Endothelial cell of umbilical vein (primary cell): Measurements from ENCODE around the gene LTF. TPM values are rescaled to one million over a fixed set of nuclear protein-coding genes. Genes with fewer than 3 reads are reported as not detected.

Source experiments
- BruUV-seq: library from RNA; stranded (reverse); fragments of 400-500 nt; replicated peaks from 2 replicates; lab custom pipeline; 2021; lab: Mats Ljungman, UMichigan
- CTCF ChIA-PET: fragments of 300-600, 350-600 bp; sonication (Branson Sonifier 250); formaldehyde crosslinking; loops from one replicate; lab custom pipeline; 2021; ENCODE audit warnings: antibody characterized with exemption, inconsistent platforms; lab: Charles Lee
- POLR2A ChIA-PET: fragments of 300-600, 350-600 bp; sonication (Branson Sonifier 250); formaldehyde crosslinking; loops from one replicate; lab custom pipeline; 2021; ENCODE audit warnings: antibody characterized with exemption, inconsistent platforms; lab: Charles Lee
- DNase-seq: peaks from one replicate; pipeline ENCODE4 v3.0.0-alpha.2; 2011; ENCODE audit warnings: low read depth, low spot score
- FAIRE-seq: peaks from 2 replicates; lab custom pipeline; 2011; peaks lifted over from hg19 to GRCh38; lab: Jason Lieb, UNC
- H2AFZ ChIP-seq: 2 replicates; pipeline ENCODE4 v1.6.0; 2012; ENCODE audit warnings: low read depth, low read length, control low read depth, inconsistent platforms
- H3K27ac ChIP-seq: 2 replicates; pipeline ENCODE4 v1.5.1; 2011; ENCODE audit warnings: low read depth, mild to moderate bottlenecking, control low read depth, low read length, moderate library complexity; ENCODE audit not compliant: insufficient read depth
- H3K27me3 ChIP-seq, 2 experiments: 2 replicates each; pipeline versions ENCODE4 v1.6.0 to v1.6.1; 2011; ENCODE audit warnings: low read length in 2 of 2, mixed read lengths in 1 of 2; ENCODE audit not compliant: control insufficient read depth in 2 of 2, insufficient read depth in 2 of 2
- H3K36me3 ChIP-seq, 2 experiments: 2 replicates in 1 of 2; 3 replicates in 1 of 2; pipeline ENCODE4 v1.5.1; 2011; ENCODE audit warnings: low read length in 2 of 2, mild to moderate bottlenecking in 1 of 2, moderate library complexity in 1 of 2; ENCODE audit not compliant: control insufficient read depth in 2 of 2, insufficient read depth in 2 of 2; ENCODE audit errors: extremely low read depth in 1 of 2
- H3K4me1 ChIP-seq: 3 replicates; pipeline ENCODE4 v1.5.1; 2011; ENCODE audit warnings: mild to moderate bottlenecking, low read length; ENCODE audit not compliant: control insufficient read depth, insufficient read depth; ENCODE audit errors: extremely low read depth
- H3K4me2 ChIP-seq: 2 replicates; pipeline ENCODE4 v1.6.1; 2011; ENCODE audit warnings: low read length, control low read depth, mixed read lengths; ENCODE audit not compliant: insufficient read depth
- H3K4me3 ChIP-seq, 3 experiments: fragments of 200-600 bp in 1 of 3; sonication (generic), shearing (Covaris generic) in 1 of 3; replicated peaks in 1 of 3; 2 replicates each; pipeline ENCODE4 v1.5.1; 2011 to 2016; ENCODE audit warnings: control low read depth in 3 of 3, low read length in 3 of 3, mild to moderate bottlenecking in 2 of 3, inconsistent platforms in 1 of 3, low read depth in 1 of 3, moderate library complexity in 1 of 3; ENCODE audit not compliant: insufficient read depth in 1 of 3
- H3K79me2 ChIP-seq: 2 replicates; pipeline ENCODE4 v1.6.0; 2012; ENCODE audit warnings: low read length, inconsistent platforms; ENCODE audit not compliant: control insufficient read depth, insufficient read depth
- H3K9ac ChIP-seq: replicated peaks from 2 replicates; pipeline ENCODE3; 2011; ENCODE audit warnings: low read length, control low read depth; ENCODE audit not compliant: insufficient read depth; ENCODE audit errors: extremely low read depth
- H3K9me1 ChIP-seq: replicated peaks from 3 replicates; pipeline ENCODE4 v1.6.0; 2011; ENCODE audit warnings: mild to moderate bottlenecking, low read length; ENCODE audit not compliant: control insufficient read depth, insufficient read depth; ENCODE audit errors: extremely low read depth
- H3K9me3 ChIP-seq: replicated peaks from 2 replicates; pipeline ENCODE4 v1.5.1; 2012; ENCODE audit warnings: low read length, inconsistent platforms; ENCODE audit not compliant: control insufficient read depth, insufficient read depth
- H4K20me1 ChIP-seq: replicated peaks from 2 replicates; pipeline ENCODE3; 2011; ENCODE audit warnings: mild to moderate bottlenecking, low read length; ENCODE audit not compliant: control insufficient read depth, insufficient read depth; ENCODE audit errors: extremely low read depth
- CTCF ChIP-seq, 2 donors: IDR thresholded peaks; 1 replicate in 1 of 2; 2 replicates in 1 of 2; pipeline ENCODE4 v1.5.1; 2011; ENCODE audit warnings: low read length in 2 of 2, mild to moderate bottlenecking in 2 of 2, moderate library complexity in 2 of 2, control low read depth in 1 of 2, inconsistent platforms in 1 of 2, low read depth in 1 of 2; ENCODE audit not compliant: insufficient read depth in 1 of 2; ENCODE audit errors: extremely low read depth in 1 of 2
- FOS ChIP-seq: IDR thresholded peaks from 2 replicates; pipeline ENCODE4 v1.6.1; 2011; ENCODE audit warnings: mild to moderate bottlenecking, low read length, moderate library complexity, borderline replicate concordance; ENCODE audit not compliant: insufficient read depth
- GATA2 ChIP-seq: IDR thresholded peaks from 2 replicates; pipeline ENCODE4 v1.7.0; 2011; ENCODE audit warnings: low read depth, mild to moderate bottlenecking, moderate library complexity, mixed read lengths, low read length; ENCODE audit not compliant: insufficient read length, insufficient read depth
- JUN ChIP-seq: IDR thresholded peaks from 2 replicates; pipeline ENCODE4 v1.6.1; 2011; ENCODE audit warnings: borderline replicate concordance, low read depth; ENCODE audit not compliant: insufficient read length, insufficient read depth
- MAX ChIP-seq: IDR thresholded peaks from 2 replicates; pipeline ENCODE4 v1.6.1; 2011; ENCODE audit not compliant: insufficient read depth, insufficient read length
- MYC ChIP-seq: IDR thresholded peaks from one replicate; pipeline ENCODE4 v1.6.1; 2011; ENCODE audit warnings: mild to moderate bottlenecking, low read depth, low read length
- POLR2A ChIP-seq: IDR thresholded peaks from 2 replicates; pipeline ENCODE4 v1.6.1; 2012; ENCODE audit warnings: low read depth, mild to moderate bottlenecking, control low read depth, low read length
- POLR2AphosphoS5 ChIP-seq: IDR thresholded peaks from 2 replicates; pipeline ENCODE4 v1.6.1; 2012; ENCODE audit warnings: low read depth, mild to moderate bottlenecking, control low read depth, low read length, moderate library complexity; ENCODE audit not compliant: insufficient read depth
- dilution Hi-C: fragments of 300-500 bp; cut with MboI; formaldehyde crosslinking; loops from one replicate; pipeline ENCODE4 v1.15.0; 2019; ENCODE audit warnings: low sequenced_read_pairs; ENCODE audit not compliant: extremely low pct_ligation_motif_present
- intact Hi-C: fragments of 100-400 bp; cut with micrococcal nuclease; formaldehyde crosslinking; loops from one replicate; pipeline ENCODE4 v1.10.0; 2022
- polyA plus RNA-seq, 4 experiments: library from polyadenylated mRNA; depleted of rRNA in 3 of 4; stranded (reverse) in 3 of 4; unstranded in 1 of 4; fragments of >200 nt; gene quantifications; 2 replicates each; pipeline versions ENCODE4 v1.2.1 to v1.2.3, GENCODE V29; 2011 to 2012; ENCODE audit warnings: missing spikeins in 1 of 4
- total RNA-seq: library from RNA; stranded (reverse); gene quantifications from 2 replicates; pipeline ENCODE4 v1.2.3, GENCODE V29; 2021

Gene LTF
- total and polyA plus RNA-seq, 2 donors (not counting 3 experiments of a cell fraction or from before 2014, with no cell fraction given), result not detected

GRCh38 chr3:46414739-46415138, 50.0 kb downstream of the LTF start:
- DNase-seq, result no peak
- Histone ChIP-seq H3K9ac (no peak overlapping the region), H3K9me1 (no peaks in the 10 kb centered on the region), H3K79me2 (no peaks in the 10 kb centered on the region), H2AFZ (no peak overlapping the region), H3K4me3 (no peak overlapping the region), H3K27ac (no peak overlapping the region), H3K9me3 (no peaks in the 10 kb centered on the region), H3K27me3 (no peaks in the 10 kb centered on the region), H4K20me1 (no peaks in the 10 kb centered on the region), H3K4me2 (no peak overlapping the region), H3K36me3 (no peaks in the 10 kb centered on the region), H3K4me1 (peaks cover 21% of the 10 kb centered on the region)
- FAIRE-seq, result no peak
- ChIA-PET POLR2A (no interaction called here), CTCF (interaction anchor here (1.0 to 2.0 kb wide), 2 partner anchors 12 to 138 kb away, joined by 3 to 4 read pairs; no protein-coding TSS in a partner anchor)
- dilution Hi-C loops, result no loop called here
- no peak for TF ChIP-seq POLR2AphosphoS5
- TF ChIP-seq CTCF (IDR thresholded peaks at IDR 0.05; ENCODE audit: extremely low read depth in 1 of 2, insufficient read depth in 1 of 2, low read depth in 1 of 2, low read length in 2 of 2), result no peak
- TF ChIP-seq FOS, result no peak
- no peak for TF ChIP-seq GATA2
- no peak for TF ChIP-seq MYC
- no peak for TF ChIP-seq JUN
- no peak for TF ChIP-seq POLR2A
- no peak for TF ChIP-seq MAX
- intact Hi-C loops, result loop anchor here (5.0 kb wide), 1 partner anchor 417 kb away; the partner anchor contains the start of gene FYCO1
- BruUV-seq, result no TSS peak
